Spleen (tissue), 7 donors: ENCODE measurements around the gene ST3GAL3.

Experiments
- CTCF ChIP-seq, 11 experiments: fragments of 200-600 bp in 7 of 11; fragments of 450-650 bp in 4 of 11; sonication (generic) in 4 of 11; IDR thresholded peaks in 8 of 11; conservative IDR thresholded peaks in 3 of 11; 1 replicate in 7 of 11; 2 replicates in 4 of 11; pipeline versions ENCODE4 v1.4.0 to v1.8.0; 2016 to 2021; ENCODE audit warnings: antibody characterized with exemption in 11 of 11, inconsistent platforms in 4 of 11, mild to moderate bottlenecking in 1 of 11
- POLR2A ChIP-seq, 3 donors: fragments of 450-650 bp; IDR thresholded peaks; one replicate each; pipeline ENCODE4 v1.5.1; 2017; ENCODE audit warnings: antibody characterized with exemption in 3 of 3, mild to moderate bottlenecking in 1 of 3
- POLR2AphosphoS5 ChIP-seq, 3 donors: sonication (generic); formaldehyde crosslinking; IDR thresholded peaks; one replicate each; pipeline ENCODE4 v1.5.1; 2017; ENCODE audit warnings: antibody characterized with exemption in 3 of 3
- donor health status: DM: no; HTN: no; CAD: no; lungs with moderate emphysema.
- donor health status: DM: no; HTN: no; CAD: no.
- donor health status: DM: no; HTN: no; CAD: no.

- TF ChIP-seq POLR2A (IDR thresholded peaks at IDR 0.05) (no peak), CTCF (IDR thresholded peaks at IDR 0.05 in 8 of 11, conservative IDR thresholded peaks at IDR 0.05 in 3 of 11) (no peak), POLR2AphosphoS5 (IDR thresholded peaks at IDR 0.05) (no peak)
Measured at GRCh38 chr1:43864111-43865045, 157.0 kb downstream of the ST3GAL3 start.
